ENCODE results near the gene GAS6.

Gene GAS6

GRCh38 chr13:113786262-113786841 lies 77.5 kb downstream of the GAS6 start:
- no peak for DNase-seq

- DNase-seq = peak; percentile 79
Measured at GRCh38 chr13:113785051-113786010, 78.5 kb downstream of the GAS6 start.

- DNase-seq = no peak
Measured at GRCh38 chr13:113784645-113785024, 79.2 kb downstream of the GAS6 start.

GRCh38 chr13:113783966-113784644 lies 79.8 kb downstream of the GAS6 start:
- DNase-seq = no peak

- no peak for DNase-seq
Measured at GRCh38 chr13:113783200-113783881, 80.5 kb downstream of the GAS6 start.

- DNase-seq = no peak
Measured at GRCh38 chr13:113782472-113782871, 81.4 kb downstream of the GAS6 start.

DNA sequence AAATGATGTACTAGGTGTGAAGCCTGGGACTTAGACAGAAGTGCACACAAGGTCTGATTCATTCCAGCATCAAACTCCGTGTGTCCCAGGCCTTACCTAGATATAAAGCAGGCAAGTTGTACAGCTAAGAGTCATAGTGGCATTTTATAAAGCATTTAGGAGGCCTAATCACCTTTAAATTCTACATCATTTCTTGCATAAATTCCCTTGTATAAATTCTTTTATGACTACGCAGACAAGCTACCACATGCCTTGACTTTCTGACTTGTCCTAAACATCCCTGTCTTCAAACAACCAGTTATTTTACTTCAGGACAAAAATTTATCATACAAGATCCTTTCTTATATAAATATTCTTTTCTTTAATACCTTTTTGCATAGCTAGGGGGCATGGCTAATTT lies 82.3 kb downstream of the GAS6 start:
- no peak for DNase-seq

GRCh38 chr13:113777311-113778260 lies 86.3 kb downstream of the GAS6 start:
- DNase-seq = no peak

- no peak for DNase-seq
Measured at GRCh38 chr13:113776231-113777125, 87.4 kb downstream of the GAS6 start.

- DNase-seq = no peak
Measured at GRCh38 chr13:113775451-113776145, 88.3 kb downstream of the GAS6 start.

- DNase-seq = no peak
Measured at GRCh38 chr13:113774177-113775107, 89.4 kb downstream of the GAS6 start.

- no peak for DNase-seq
Measured at GRCh38 chr13:113771709-113772331, 92.1 kb downstream of the GAS6 start.

- DNase-seq = no peak
Measured at GRCh38 chr13:113770937-113771336, 92.9 kb downstream of the GAS6 start.

All from kidney glomerular epithelial cell (primary cell).